ENCODE data around the gene MYO1D. TPM values are rescaled to one million over a fixed set of nuclear protein-coding genes. Genes with fewer than 3 reads are reported as not detected.

The MYO1D gene
- total RNA-seq, 1 experiment from 2014 or later, result 57.2 TPM

GRCh38 chr17:32701871-32702270 is 175.1 kb downstream of the MYO1D start:
- intact Hi-C loops (cut with micrococcal nuclease; ENCODE audit: unreplicated experiment), result no loop called here
- no peak for TF ChIP-seq CTCF (IDR thresholded peaks at IDR 0.05; ENCODE audit: unreplicated experiment)
- Mint-ChIP-seq H3K36me3 (ENCODE audit: insufficient read depth, unreplicated experiment) (no peaks in the 10 kb centered on the region), H3K9me3 (ENCODE audit: low read depth, unreplicated experiment) (no peaks in the 10 kb centered on the region), H3K27ac (ENCODE audit: unreplicated experiment) (no peak overlapping the region), H3K4me1 (ENCODE audit: low read depth, unreplicated experiment) (no peaks in the 10 kb centered on the region), H3K27me3 (ENCODE audit: unreplicated experiment) (no peaks in the 10 kb centered on the region), H3K4me3 (ENCODE audit: low read depth, unreplicated experiment) (no peak overlapping the region)
- CTCF ChIA-PET, result no interaction called here
- DNase-seq, result no peak
- no TSS peak for BruUV-seq (replicated peaks)

GRCh38 chr17:32699247-32699646 is 177.7 kb downstream of the MYO1D start:
- BruUV-seq (replicated peaks), result no TSS peak
- CTCF ChIA-PET, result no interaction called here
- intact Hi-C loops (cut with micrococcal nuclease; ENCODE audit: unreplicated experiment), result no loop called here
- H3K27me3 Mint-ChIP-seq (ENCODE audit: unreplicated experiment), result no peaks in the 10 kb centered on the region
- H3K36me3 Mint-ChIP-seq (ENCODE audit: insufficient read depth, unreplicated experiment), result no peaks in the 10 kb centered on the region
- H3K4me3 Mint-ChIP-seq (ENCODE audit: low read depth, unreplicated experiment), result no peak overlapping the region
- no peak overlapping the region for H3K27ac Mint-ChIP-seq (ENCODE audit: unreplicated experiment)
- no peak for TF ChIP-seq CTCF (IDR thresholded peaks at IDR 0.05; ENCODE audit: unreplicated experiment)
- H3K9me3 Mint-ChIP-seq (ENCODE audit: low read depth, unreplicated experiment), result no peaks in the 10 kb centered on the region
- no peaks in the 10 kb centered on the region for H3K4me1 Mint-ChIP-seq (ENCODE audit: low read depth, unreplicated experiment)
- no peak for DNase-seq

GRCh38 chr17:32697728-32698625 is 178.9 kb downstream of the MYO1D start:
- CTCF ChIA-PET, result interaction anchor here (0.6 kb wide), 1 partner anchor 1046 kb away, joined by 3 read pairs; no protein-coding TSS in a partner anchor
- intact Hi-C loops (cut with micrococcal nuclease; ENCODE audit: unreplicated experiment), result no loop called here
- no peak overlapping the region for H3K27ac Mint-ChIP-seq (ENCODE audit: unreplicated experiment)
- no peak overlapping the region for H3K4me3 Mint-ChIP-seq (ENCODE audit: low read depth, unreplicated experiment)
- TF ChIP-seq CTCF (IDR thresholded peaks at IDR 0.05; ENCODE audit: unreplicated experiment), result no peak
- H3K27me3 Mint-ChIP-seq (ENCODE audit: unreplicated experiment), result no peaks in the 10 kb centered on the region
- H3K36me3 Mint-ChIP-seq (ENCODE audit: insufficient read depth, unreplicated experiment), result no peaks in the 10 kb centered on the region
- no peaks in the 10 kb centered on the region for H3K4me1 Mint-ChIP-seq (ENCODE audit: low read depth, unreplicated experiment)
- no peak for DNase-seq
- BruUV-seq (replicated peaks), result no TSS peak
- no peaks in the 10 kb centered on the region for H3K9me3 Mint-ChIP-seq (ENCODE audit: low read depth, unreplicated experiment)

- no peaks in the 10 kb centered on the region for H3K9me3 Mint-ChIP-seq (ENCODE audit: low read depth, unreplicated experiment)
- no peak overlapping the region for H3K27ac Mint-ChIP-seq (ENCODE audit: unreplicated experiment)
- no peaks in the 10 kb centered on the region for H3K4me1 Mint-ChIP-seq (ENCODE audit: low read depth, unreplicated experiment)
- CTCF ChIA-PET, result no interaction called here
- no peaks in the 10 kb centered on the region for H3K27me3 Mint-ChIP-seq (ENCODE audit: unreplicated experiment)
- intact Hi-C loops (cut with micrococcal nuclease; ENCODE audit: unreplicated experiment), result no loop called here
- H3K36me3 Mint-ChIP-seq (ENCODE audit: insufficient read depth, unreplicated experiment), result no peaks in the 10 kb centered on the region
- no peak overlapping the region for H3K4me3 Mint-ChIP-seq (ENCODE audit: low read depth, unreplicated experiment)
- no peak for DNase-seq
- TF ChIP-seq CTCF (IDR thresholded peaks at IDR 0.05; ENCODE audit: unreplicated experiment), result no peak
- no TSS peak for BruUV-seq (replicated peaks)
Observed at GRCh38 chr17:32696426-32696825, 180.5 kb downstream of the MYO1D start.
